SU-DHL-6 (cell line): ENCODE measurements around the gene JAKMIP1.

Experiments used
- H2AFZ ChIP-seq: fragments of 200-600 bp; sonication (generic); 2 replicates; pipeline ENCODE4 v1.6.1; 2014; ENCODE audit warnings: low read depth, mild to moderate bottlenecking, moderate library complexity, mixed read lengths, antibody characterized with exemption, low read length; ENCODE audit not compliant: severe bottlenecking
- H3F3A ChIP-seq: fragments of 200-600 bp; shearing (Covaris generic); 2 replicates; pipeline ENCODE4 v1.6.0; 2016; ENCODE audit warnings: antibody characterized with exemption, mild to moderate bottlenecking; ENCODE audit not compliant: insufficient read depth
- H3K27ac ChIP-seq: fragments of 200-600 bp; sonication (generic); 2 replicates; pipeline ENCODE4 v1.5.1; 2016; ENCODE audit warnings: low read depth, mild to moderate bottlenecking, low read length, moderate library complexity, mixed read lengths
- H3K27me3 ChIP-seq: fragments of 200-600 bp; sonication (generic), shearing (Covaris generic); 2 replicates; pipeline ENCODE4 v1.6.0; 2014; ENCODE audit warnings: mild to moderate bottlenecking, low read length
- H3K36me3 ChIP-seq: fragments of 200-600 bp; sonication (generic); 2 replicates; pipeline ENCODE4 v1.6.1; 2014; ENCODE audit warnings: mild to moderate bottlenecking, low read length, mixed read lengths
- H3K4me2 ChIP-seq: fragments of 300-600, 200-600 bp; shearing (Covaris generic), sonication (generic); 2 replicates; pipeline ENCODE4 v1.6.0; 2014; ENCODE audit warnings: low read length, low read depth, mild to moderate bottlenecking; ENCODE audit not compliant: poor library complexity, severe bottlenecking
- H3K4me3 ChIP-seq: fragments of 200-600 bp; sonication (generic); 2 replicates; pipeline ENCODE4 v1.5.1; 2014; ENCODE audit warnings: antibody characterized with exemption, low read length, mild to moderate bottlenecking, mixed read lengths; ENCODE audit not compliant: insufficient read depth, poor library complexity, severe bottlenecking
- H3K79me2 ChIP-seq: fragments of 200-600 bp; sonication (generic); 2 replicates; pipeline ENCODE4 v1.6.1; 2014; ENCODE audit warnings: mild to moderate bottlenecking, low read length, moderate library complexity; ENCODE audit not compliant: insufficient read depth
- H3K9ac ChIP-seq: fragments of 200-600 bp; sonication (generic); 2 replicates; pipeline ENCODE4 v1.7.0; 2014; ENCODE audit warnings: mild to moderate bottlenecking, low read length
- H3K9me2 ChIP-seq: fragments of 200-600 bp; sonication (generic); replicated peaks from 2 replicates; pipeline ENCODE4 v1.6.1; 2014; ENCODE audit warnings: low read length; ENCODE audit not compliant: insufficient read depth
- H3K9me3 ChIP-seq: fragments of 200-600 bp; sonication (generic); 2 replicates; pipeline ENCODE4 v1.6.1; 2014; ENCODE audit warnings: low read length, mixed read lengths; ENCODE audit not compliant: insufficient read depth
- H4K20me1 ChIP-seq: fragments of 200-600 bp; sonication (generic); 2 replicates; pipeline ENCODE4 v1.6.1; 2014; ENCODE audit warnings: low read depth, mild to moderate bottlenecking, antibody characterized with exemption, low read length, moderate library complexity, mixed read lengths
- CTCF ChIP-seq: fragments of 200-600 bp; sonication (generic); IDR thresholded peaks from one replicate; pipeline ENCODE4 v1.5.1; 2017; ENCODE audit warnings: antibody characterized with exemption, mild to moderate bottlenecking, low read length, moderate library complexity; ENCODE audit not compliant: insufficient read depth, poor library complexity, severe bottlenecking
- EZH2phosphoT487 ChIP-seq: fragments of 200-600 bp; sonication (generic), shearing (Covaris generic); conservative IDR thresholded peaks from 2 replicates; pipeline ENCODE4 v1.6.1; 2018; ENCODE audit warnings: mild to moderate bottlenecking, antibody characterized with exemption, low read length, moderate library complexity, mixed read lengths

The JAKMIP1 gene

GRCh38 chr4:6192245-6192644, 8.1 kb downstream of the JAKMIP1 start:
- Histone ChIP-seq H2AFZ (no peak overlapping the region), H3K9me3 (no peaks in the 10 kb centered on the region), H3K27ac (no peak overlapping the region), H3K4me3 (no peak overlapping the region), H3F3A (no peaks in the 10 kb centered on the region), H3K9me2 (no peaks in the 10 kb centered on the region), H3K79me2 (no peaks in the 10 kb centered on the region), H4K20me1 (no peaks in the 10 kb centered on the region), H3K4me2 (no peak overlapping the region), H3K9ac (no peak overlapping the region), H3K36me3 (no peaks in the 10 kb centered on the region), H3K27me3 (no peaks in the 10 kb centered on the region)
- TF ChIP-seq EZH2phosphoT487 (no peak), CTCF (no peak)

DNA sequence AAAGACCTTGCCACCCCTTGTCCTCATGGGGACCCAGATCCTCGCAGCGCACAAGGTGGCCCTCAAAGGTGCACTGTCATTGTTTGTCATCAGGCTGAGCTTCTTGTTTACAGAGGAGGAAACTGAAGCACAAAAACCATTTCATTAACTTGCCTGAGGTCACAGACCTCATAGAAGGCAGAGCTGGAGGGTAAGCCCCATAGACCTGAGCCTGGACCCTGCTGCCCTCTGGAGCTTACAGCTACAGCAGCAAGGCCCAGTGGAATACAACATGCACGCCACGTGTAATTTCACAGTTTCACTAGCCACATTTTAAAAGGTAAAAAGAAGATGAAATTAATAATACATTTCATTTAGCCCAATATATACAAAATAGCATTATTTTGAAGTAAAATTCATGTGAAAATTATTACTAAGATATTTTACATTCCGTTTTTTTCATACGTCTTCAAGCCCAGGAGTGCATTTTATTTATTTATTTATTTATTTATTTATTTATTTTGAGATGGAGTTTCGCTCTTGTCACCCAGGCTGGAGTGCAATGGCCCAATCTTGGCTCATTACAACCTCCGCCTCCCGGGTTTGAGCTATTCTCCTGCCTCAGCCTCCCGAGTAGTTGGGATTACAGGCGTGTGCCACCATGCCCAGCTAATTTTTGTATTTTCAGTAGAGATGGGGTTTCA, 8.8 kb downstream of the JAKMIP1 start:
- TF ChIP-seq CTCF (no peak), EZH2phosphoT487 (no peak)
- no peaks in the 10 kb centered on the region for H3K27me3 ChIP-seq
- no peak overlapping the region for H3K27ac ChIP-seq

GRCh38 chr4:6190486-6190885, 9.9 kb downstream of the JAKMIP1 start:
- Histone ChIP-seq H3K27me3 (no peaks in the 10 kb centered on the region), H3K79me2 (no peaks in the 10 kb centered on the region), H3K36me3 (no peaks in the 10 kb centered on the region), H3K9me3 (no peaks in the 10 kb centered on the region), H3K9ac (no peak overlapping the region), H3K4me2 (no peak overlapping the region), H2AFZ (no peak overlapping the region), H3F3A (no peaks in the 10 kb centered on the region), H3K4me3 (no peak overlapping the region), H3K9me2 (no peaks in the 10 kb centered on the region), H4K20me1 (no peaks in the 10 kb centered on the region), H3K27ac (no peak overlapping the region)
- TF ChIP-seq CTCF (no peak), EZH2phosphoT487 (no peak)

More for the DNA sequence above, 8.8 kb downstream of the JAKMIP1 start:
- no peak overlapping the region for H3K9ac ChIP-seq
- no peaks in the 10 kb centered on the region for H3K9me3 ChIP-seq
- H3F3A ChIP-seq: no peaks in the 10 kb centered on the region
- no peaks in the 10 kb centered on the region for H3K9me2 ChIP-seq
- no peaks in the 10 kb centered on the region for H3K36me3 ChIP-seq
- H3K4me3 ChIP-seq: no peak overlapping the region
- H2AFZ ChIP-seq: no peak overlapping the region
- H3K79me2 ChIP-seq: no peaks in the 10 kb centered on the region
- no peak overlapping the region for H3K4me2 ChIP-seq
- no peaks in the 10 kb centered on the region for H4K20me1 ChIP-seq
